Measurements from ENCODE around the gene ENTPD6.

ENTPD6 gene

GRCh38 chr20:25209400-25209799 lies 13.9 kb downstream of the ENTPD6 start:
- DNase-seq (ENCODE audit: low spot score), result no peak

- DNase-seq (ENCODE audit: low spot score), result no peak
Measured at GRCh38 chr20:25209911-25210310, 14.4 kb downstream of the ENTPD6 start.

GRCh38 chr20:25211273-25211672 lies 15.8 kb downstream of the ENTPD6 start:
- no peak for DNase-seq (ENCODE audit: low spot score)

- no peak for DNase-seq (ENCODE audit: low spot score)
Measured at GRCh38 chr20:25212242-25212641, 16.7 kb downstream of the ENTPD6 start.

GRCh38 chr20:25213566-25214425 lies 18.3 kb downstream of the ENTPD6 start:
- no peak for DNase-seq (ENCODE audit: low spot score)

GRCh38 chr20:25214426-25214790 lies 18.9 kb downstream of the ENTPD6 start:
- no peak for DNase-seq (ENCODE audit: low spot score)

- no peak for DNase-seq (ENCODE audit: low spot score)
Measured at GRCh38 chr20:25214819-25215218, 19.3 kb downstream of the ENTPD6 start.

DNA sequence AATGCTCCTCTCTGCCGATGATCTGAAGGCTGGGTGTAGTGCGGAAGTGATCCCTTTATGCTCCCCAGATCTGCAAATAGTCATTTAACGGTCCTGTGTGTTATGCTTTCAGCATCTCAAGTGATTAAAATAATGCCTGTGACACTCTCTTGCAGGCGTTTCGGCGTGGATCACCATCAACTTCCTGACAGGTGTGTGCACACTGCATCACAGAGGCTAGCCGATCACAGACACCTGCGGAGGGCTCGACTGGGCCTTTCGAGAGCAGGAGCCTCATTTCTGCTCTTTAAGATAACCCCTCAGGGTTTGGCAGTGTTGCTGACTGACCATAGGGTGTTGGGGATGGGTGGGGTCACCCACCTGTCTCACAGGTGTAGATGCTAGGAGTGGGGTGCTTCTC lies 20.0 kb downstream of the ENTPD6 start:
- DNase-seq (ENCODE audit: low spot score), result no peak

- no peak for DNase-seq (ENCODE audit: low spot score)
Measured at GRCh38 chr20:25216199-25216945, 20.9 kb downstream of the ENTPD6 start.

GRCh38 chr20:25217161-25218108 lies 21.9 kb downstream of the ENTPD6 start:
- no peak for DNase-seq (ENCODE audit: low spot score)

GRCh38 chr20:25218109-25218486 lies 22.6 kb downstream of the ENTPD6 start:
- DNase-seq (ENCODE audit: low spot score), result no peak

GRCh38 chr20:25218492-25218891 lies 23.0 kb downstream of the ENTPD6 start:
- no peak for DNase-seq (ENCODE audit: low spot score)

DNA sequence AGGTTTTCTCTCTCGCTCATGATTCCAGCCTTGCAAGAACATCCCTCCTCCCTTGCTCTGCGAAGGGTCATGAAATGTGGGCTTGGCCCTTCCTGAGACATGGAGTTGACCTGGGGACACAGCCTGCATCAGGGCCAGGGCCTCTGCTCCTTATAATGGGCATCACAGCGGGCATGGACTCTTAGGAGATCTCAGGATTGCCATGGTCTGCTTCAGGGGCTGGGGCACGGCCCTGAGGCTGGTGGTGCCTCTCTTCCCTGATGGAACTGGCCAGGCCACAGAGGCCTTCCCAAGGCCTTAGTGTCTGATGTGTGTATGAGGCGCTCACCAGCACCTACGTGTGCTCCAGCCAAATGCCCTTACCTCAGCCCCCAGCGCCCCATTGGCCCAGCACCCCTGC lies 23.9 kb downstream of the ENTPD6 start:
- no peak for DNase-seq (ENCODE audit: low spot score)

GRCh38 chr20:25220021-25220730 lies 24.7 kb downstream of the ENTPD6 start:
- no peak for DNase-seq (ENCODE audit: low spot score)

DNA sequence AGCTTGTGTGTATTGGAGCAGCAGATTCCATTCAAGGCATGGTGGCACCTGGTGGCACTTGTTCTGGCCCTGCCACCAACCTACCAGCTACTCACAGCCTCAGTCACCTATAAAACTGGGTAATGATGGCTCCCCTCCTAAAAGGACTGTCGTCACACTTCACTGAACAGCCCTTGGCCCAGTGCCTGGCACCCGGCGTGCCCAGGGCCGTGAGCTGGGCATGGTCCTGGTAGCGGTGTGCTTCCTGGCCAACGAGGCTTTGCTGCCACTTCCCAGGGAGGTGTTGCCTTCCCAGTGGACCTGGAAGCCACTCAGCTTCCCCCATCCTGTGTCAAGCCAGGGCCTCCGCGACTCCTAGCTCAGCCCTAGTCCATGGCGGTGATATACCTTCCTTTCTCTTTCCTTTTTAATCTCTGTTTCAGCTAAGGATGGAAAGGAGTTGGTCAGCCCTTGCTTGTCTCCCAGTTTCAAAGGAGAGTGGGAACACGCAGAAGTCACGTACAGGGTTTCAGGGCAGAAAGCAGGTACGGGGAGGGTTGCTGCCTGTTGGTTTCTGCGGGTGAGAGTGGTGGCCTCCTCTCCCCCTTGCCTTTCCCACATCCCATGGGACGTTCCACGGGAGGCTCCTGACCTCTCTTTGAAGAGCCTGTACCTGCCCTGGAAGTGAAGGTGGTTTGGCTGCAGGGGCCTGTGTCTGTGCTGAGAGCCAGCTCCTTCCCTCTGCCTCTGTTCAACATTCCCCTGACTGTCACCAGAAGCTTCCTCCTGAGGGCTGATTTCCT lies 25.5 kb downstream of the ENTPD6 start:
- DNase-seq (ENCODE audit: low spot score), result no peak

- DNase-seq (ENCODE audit: low spot score), result no peak
Measured at GRCh38 chr20:25221592-25222460, 26.3 kb downstream of the ENTPD6 start.

GRCh38 chr20:25222461-25223178 lies 27.1 kb downstream of the ENTPD6 start:
- DNase-seq (ENCODE audit: low spot score), result no peak

GRCh38 chr20:25223179-25223661 lies 27.7 kb downstream of the ENTPD6 start:
- DNase-seq (ENCODE audit: low spot score), result peak; percentile 8
